Activated naive CD4-positive, alpha-beta T cell treated with anti-CD3 and anti-CD28 coated beads, Interleukin-2, amount 10 ng/mL, durations not matched to agents 7 days and 5 days (primary cell): Measurements from ENCODE around the gene DFFB.

Experiments
- CTCF ChIA-PET: fragments of 350-600 bp; sonication (Branson Sonifier 250); formaldehyde crosslinking; loops from one replicate; lab custom pipeline; 2021; ENCODE audit warnings: antibody characterized with exemption; lab: Charles Lee
- DNase-seq: peaks from one replicate; pipeline ENCODE4 v3.0.0-alpha.2; 2020
- H3K27ac Mint-ChIP-seq: one replicate; pipeline ENCODE4 v1.8.0; 2021; ENCODE audit warnings: mild to moderate bottlenecking, moderate library complexity, mixed read lengths
- H3K27me3 Mint-ChIP-seq: one replicate; pipeline ENCODE4 v1.8.0; 2021; ENCODE audit warnings: mild to moderate bottlenecking, mixed read lengths
- H3K36me3 Mint-ChIP-seq: one replicate; pipeline ENCODE4 v1.8.0; 2021; ENCODE audit warnings: mixed read lengths
- H3K4me1 Mint-ChIP-seq: one replicate; pipeline ENCODE4 v1.8.0; 2021; ENCODE audit warnings: mixed read lengths
- H3K4me3 Mint-ChIP-seq: one replicate; pipeline ENCODE4 v1.8.0; 2021; ENCODE audit warnings: mild to moderate bottlenecking, moderate library complexity, mixed read lengths
- H3K9me3 Mint-ChIP-seq: one replicate; pipeline ENCODE4 v1.8.0; 2021; ENCODE audit warnings: mixed read lengths

Gene DFFB

GRCh38 chr1:3918966-3919611 lies 61.8 kb downstream of the DFFB start:
- no peak overlapping the region for H3K27ac Mint-ChIP-seq
- no peak overlapping the region for H3K4me3 Mint-ChIP-seq
- CTCF ChIA-PET: no interaction called here
- H3K36me3 Mint-ChIP-seq: no peaks in the 10 kb centered on the region
- no peaks in the 10 kb centered on the region for H3K4me1 Mint-ChIP-seq
- H3K27me3 Mint-ChIP-seq: no peaks in the 10 kb centered on the region
- no peaks in the 10 kb centered on the region for H3K9me3 Mint-ChIP-seq
- peak; percentile 11 for DNase-seq

DNA sequence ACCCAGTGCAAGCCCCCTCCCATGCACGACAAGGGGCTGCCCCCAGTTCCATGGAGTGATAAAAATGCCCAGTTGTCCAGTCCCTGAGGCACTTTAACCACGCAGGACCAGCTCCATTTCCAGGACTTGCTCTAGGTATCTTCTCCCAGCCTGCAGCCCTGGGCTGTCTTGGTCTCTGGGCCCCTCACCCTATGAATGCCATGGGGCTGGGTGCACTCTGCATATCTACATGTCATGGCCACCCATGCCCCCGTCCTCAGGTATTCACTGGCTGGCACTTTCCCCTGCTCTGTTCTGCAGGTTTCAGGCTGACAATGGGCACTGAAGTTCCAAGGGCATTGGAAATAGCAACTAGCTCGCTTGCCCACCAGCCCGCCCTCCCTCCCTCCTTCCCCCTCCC lies 62.4 kb downstream of the DFFB start:
- Mint-ChIP-seq H3K4me1 (no peaks in the 10 kb centered on the region), H3K4me3 (no peak overlapping the region), H3K27me3 (no peaks in the 10 kb centered on the region), H3K27ac (no peak overlapping the region), H3K9me3 (no peaks in the 10 kb centered on the region), H3K36me3 (no peaks in the 10 kb centered on the region)
- CTCF ChIA-PET: no interaction called here
- peak; percentile 10 for DNase-seq

DNA sequence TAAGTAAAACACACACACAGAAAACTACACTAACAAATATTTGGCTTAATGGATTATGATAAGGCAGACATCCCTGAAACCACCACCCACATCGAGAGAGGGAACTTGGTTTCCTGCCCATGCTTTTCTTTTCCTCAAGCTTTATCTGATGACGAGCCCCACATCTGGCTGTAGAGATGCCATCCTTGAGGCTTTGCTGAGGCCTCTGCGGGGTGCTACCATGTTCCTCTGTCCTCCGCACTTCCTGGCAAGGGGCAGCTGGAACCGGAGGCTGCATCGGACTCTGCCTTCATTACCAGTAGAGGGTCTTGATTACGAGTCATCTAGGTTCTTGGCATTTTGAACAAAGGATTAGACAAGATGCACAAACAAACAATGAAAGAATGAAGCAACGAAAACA lies 64.5 kb downstream of the DFFB start:
- H3K36me3 Mint-ChIP-seq: no peaks in the 10 kb centered on the region
- H3K4me3 Mint-ChIP-seq: no peak overlapping the region
- no peaks in the 10 kb centered on the region for H3K27me3 Mint-ChIP-seq
- CTCF ChIA-PET: interaction anchor here (0.6 kb wide), 1 partner anchor 1950 kb away, joined by 3 read pairs; no protein-coding TSS in a partner anchor
- no peak overlapping the region for H3K27ac Mint-ChIP-seq
- DNase-seq: peak; percentile 2
- H3K4me1 Mint-ChIP-seq: no peaks in the 10 kb centered on the region
- no peaks in the 10 kb centered on the region for H3K9me3 Mint-ChIP-seq

DNA sequence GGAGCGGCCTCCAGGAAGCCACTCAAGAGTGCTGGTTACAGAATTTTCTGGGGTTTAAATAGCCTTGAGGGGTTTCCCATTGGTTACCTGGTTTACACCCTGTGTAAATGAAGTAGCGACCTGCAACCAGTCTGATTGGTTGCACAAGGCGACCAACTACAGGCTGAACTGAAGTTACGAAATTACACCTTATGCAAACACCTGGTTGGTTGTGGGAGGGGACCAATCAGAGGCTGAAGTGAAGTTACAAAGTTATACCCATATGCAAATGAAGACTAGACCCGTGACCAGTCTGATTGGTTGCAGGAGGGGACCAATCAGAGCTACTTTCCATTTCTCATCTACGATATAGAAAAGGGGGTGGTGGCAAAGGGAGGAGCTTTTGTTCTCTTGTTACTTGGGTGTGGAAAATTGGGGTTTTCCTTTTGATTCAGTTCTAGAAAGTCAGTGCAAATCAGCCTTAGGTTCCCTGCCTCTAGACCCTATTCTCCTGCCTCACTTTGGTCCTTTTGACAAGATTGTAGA lies 65.0 kb downstream of the DFFB start:
- Mint-ChIP-seq H3K4me1 (no peaks in the 10 kb centered on the region), H3K4me3 (no peak overlapping the region), H3K36me3 (no peaks in the 10 kb centered on the region), H3K27me3 (no peaks in the 10 kb centered on the region), H3K27ac (no peak overlapping the region), H3K9me3 (no peaks in the 10 kb centered on the region)
- peak; percentile 16 for DNase-seq
- CTCF ChIA-PET: interaction anchor here (0.6 kb wide), 1 partner anchor 1950 kb away, joined by 3 read pairs; no protein-coding TSS in a partner anchor

GRCh38 chr1:3922851-3923250 lies 65.6 kb downstream of the DFFB start:
- H3K36me3 Mint-ChIP-seq: no peaks in the 10 kb centered on the region
- CTCF ChIA-PET: no interaction called here
- DNase-seq: peak; percentile 2
- H3K9me3 Mint-ChIP-seq: no peaks in the 10 kb centered on the region
- no peaks in the 10 kb centered on the region for H3K27me3 Mint-ChIP-seq
- H3K27ac Mint-ChIP-seq: no peak overlapping the region
- no peaks in the 10 kb centered on the region for H3K4me1 Mint-ChIP-seq
- H3K4me3 Mint-ChIP-seq: no peak overlapping the region

DNA sequence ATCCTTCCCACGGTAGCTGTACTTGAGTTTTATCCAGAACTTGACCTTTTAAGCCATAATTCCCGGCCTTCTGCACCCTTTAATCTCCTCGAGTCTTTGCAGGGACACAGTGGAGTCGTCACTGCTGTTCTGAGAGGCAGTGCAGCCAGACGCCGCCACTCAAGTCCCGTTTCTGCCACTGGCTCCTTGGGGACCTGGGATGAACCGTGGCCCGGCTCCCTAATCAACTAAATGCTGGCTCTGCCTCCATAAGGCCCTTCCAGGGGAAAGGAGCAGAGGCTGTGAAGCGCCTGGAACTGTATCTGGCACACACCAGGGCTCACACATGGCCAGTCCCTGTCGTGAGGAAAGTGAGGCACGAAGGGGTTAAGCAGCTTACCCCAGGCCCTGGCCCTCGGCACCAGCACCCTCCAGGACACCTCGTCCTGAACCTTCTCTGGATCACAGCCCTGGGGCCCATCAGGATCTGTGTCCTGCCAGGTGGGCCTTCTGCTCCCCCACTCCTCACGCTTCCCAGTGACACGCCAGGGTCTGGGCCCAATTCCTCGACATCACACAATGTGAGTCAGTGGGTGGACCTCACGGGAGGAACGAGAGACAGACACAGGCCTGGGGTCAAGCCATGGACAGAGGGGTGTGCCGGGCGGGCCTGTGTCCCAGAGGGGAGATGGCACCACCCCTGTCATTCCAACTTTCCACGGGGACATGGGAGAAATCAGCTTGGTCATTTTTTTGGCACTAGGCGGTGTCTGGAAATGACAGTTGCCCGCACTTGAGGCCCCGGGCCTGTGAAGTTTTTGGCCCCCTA lies 66.3 kb downstream of the DFFB start:
- Mint-ChIP-seq H3K27me3 (no peaks in the 10 kb centered on the region), H3K36me3 (no peaks in the 10 kb centered on the region), H3K9me3 (no peaks in the 10 kb centered on the region), H3K27ac (no peak overlapping the region), H3K4me3 (no peak overlapping the region), H3K4me1 (no peaks in the 10 kb centered on the region)
- CTCF ChIA-PET: no interaction called here
- peak; percentile 11 for DNase-seq

DNA sequence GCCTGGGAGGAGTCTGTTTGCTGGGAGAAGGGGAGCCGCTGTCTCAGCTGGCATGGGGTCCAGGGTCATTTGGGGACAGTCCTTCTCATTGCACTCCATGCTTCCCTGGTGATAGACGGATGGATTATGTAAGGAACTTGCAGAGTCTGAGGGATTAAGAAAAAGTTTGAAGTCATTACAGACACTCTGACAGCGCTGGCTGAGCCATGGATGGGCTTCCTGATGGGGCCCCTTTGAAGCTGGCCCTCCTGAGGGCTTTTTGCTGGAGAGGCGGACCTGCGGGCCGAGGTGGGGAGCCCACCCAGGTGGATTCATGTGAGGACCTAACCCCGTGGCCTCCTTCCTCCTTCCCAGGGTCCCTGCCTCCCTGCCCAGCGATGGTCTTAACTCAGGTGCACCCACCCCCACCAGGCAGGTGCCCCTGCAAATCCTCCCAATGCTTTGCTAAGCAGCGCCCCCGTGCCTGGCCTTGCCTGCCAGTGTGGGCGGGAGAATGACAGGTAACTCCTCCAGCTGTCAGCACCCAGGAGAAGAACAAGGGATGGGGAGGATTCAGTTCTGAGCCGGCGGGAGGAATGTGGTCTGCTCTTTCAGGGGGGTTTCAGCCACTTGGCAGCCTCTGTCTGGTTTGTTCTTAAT lies 67.0 kb downstream of the DFFB start:
- Mint-ChIP-seq H3K9me3 (no peaks in the 10 kb centered on the region), H3K27me3 (no peaks in the 10 kb centered on the region), H3K4me3 (no peak overlapping the region), H3K4me1 (no peaks in the 10 kb centered on the region), H3K27ac (no peak overlapping the region), H3K36me3 (no peaks in the 10 kb centered on the region)
- peak; percentile 13 for DNase-seq
- CTCF ChIA-PET: no interaction called here

DNA sequence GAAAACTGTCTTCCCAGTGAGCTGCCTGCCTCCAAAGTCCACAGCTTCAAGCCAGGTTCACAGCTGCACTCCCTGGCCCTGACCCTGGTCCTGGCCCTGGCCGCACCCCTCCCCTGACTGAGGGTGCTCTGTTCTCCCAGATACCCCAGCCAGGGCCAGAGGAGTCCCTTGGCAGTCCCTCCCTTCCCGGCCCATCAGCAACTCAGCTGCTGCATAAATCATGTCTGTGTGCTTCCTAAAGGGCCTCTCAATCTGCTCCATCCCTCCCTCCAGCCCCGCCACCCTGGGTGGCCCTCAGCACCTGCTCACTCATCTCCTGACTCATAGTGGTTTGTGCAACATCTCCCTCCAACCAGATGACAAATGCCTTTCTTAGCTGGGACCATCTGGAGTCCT lies 67.5 kb downstream of the DFFB start:
- Mint-ChIP-seq H3K27ac (no peak overlapping the region), H3K9me3 (peaks cover 3% of the 10 kb centered on the region), H3K27me3 (no peaks in the 10 kb centered on the region), H3K36me3 (no peaks in the 10 kb centered on the region), H3K4me3 (no peak overlapping the region), H3K4me1 (no peaks in the 10 kb centered on the region)
- DNase-seq: peak; percentile 17
- CTCF ChIA-PET: no interaction called here

GRCh38 chr1:3925256-3925655 lies 68.0 kb downstream of the DFFB start:
- peaks cover 6% of the 10 kb centered on the region for H3K9me3 Mint-ChIP-seq
- H3K4me1 Mint-ChIP-seq: no peaks in the 10 kb centered on the region
- H3K36me3 Mint-ChIP-seq: peaks cover 2% of the 10 kb centered on the region
- CTCF ChIA-PET: no interaction called here
- no peak overlapping the region for H3K4me3 Mint-ChIP-seq
- no peaks in the 10 kb centered on the region for H3K27me3 Mint-ChIP-seq
- peak; percentile 16 for DNase-seq
- no peak overlapping the region for H3K27ac Mint-ChIP-seq

DNA sequence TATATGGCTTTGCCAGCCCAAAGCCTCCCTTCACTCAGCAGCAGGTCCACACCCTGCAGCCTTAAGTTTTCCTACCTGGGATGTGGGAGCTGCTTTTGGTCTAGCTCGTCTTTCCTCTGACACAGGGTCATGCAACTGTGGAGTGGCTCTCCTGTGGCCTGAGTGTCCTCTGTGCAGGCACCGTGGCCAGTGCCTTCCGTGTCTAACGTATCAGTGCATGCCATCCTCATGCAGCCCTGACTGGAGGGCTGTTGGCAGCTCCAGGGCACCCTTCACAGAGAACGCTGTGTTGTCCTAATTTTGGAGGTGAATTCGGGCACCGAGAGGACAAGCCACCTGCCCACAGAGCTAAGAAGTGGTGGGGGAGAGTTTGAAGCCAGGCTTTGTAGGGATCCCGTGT lies 68.5 kb downstream of the DFFB start:
- H3K36me3 Mint-ChIP-seq: peaks cover 5% of the 10 kb centered on the region
- peak; percentile 6 for DNase-seq
- CTCF ChIA-PET: no interaction called here
- H3K27ac Mint-ChIP-seq: no peak overlapping the region
- H3K27me3 Mint-ChIP-seq: no peaks in the 10 kb centered on the region
- H3K9me3 Mint-ChIP-seq: peaks cover 9% of the 10 kb centered on the region
- no peak overlapping the region for H3K4me3 Mint-ChIP-seq
- no peaks in the 10 kb centered on the region for H3K4me1 Mint-ChIP-seq

GRCh38 chr1:3926956-3927355 lies 69.7 kb downstream of the DFFB start:
- no peak overlapping the region for H3K4me3 Mint-ChIP-seq
- no peak for DNase-seq
- no peak overlapping the region for H3K27ac Mint-ChIP-seq
- no peaks in the 10 kb centered on the region for H3K4me1 Mint-ChIP-seq
- peaks cover 9% of the 10 kb centered on the region for H3K9me3 Mint-ChIP-seq
- CTCF ChIA-PET: no interaction called here
- no peaks in the 10 kb centered on the region for H3K27me3 Mint-ChIP-seq
- H3K36me3 Mint-ChIP-seq: peaks cover 5% of the 10 kb centered on the region

- no peak for DNase-seq
- H3K9me3 Mint-ChIP-seq: peaks cover 9% of the 10 kb centered on the region
- H3K27me3 Mint-ChIP-seq: peaks cover 4% of the 10 kb centered on the region
- H3K4me3 Mint-ChIP-seq: no peak overlapping the region
- no peaks in the 10 kb centered on the region for H3K4me1 Mint-ChIP-seq
- no peak overlapping the region for H3K27ac Mint-ChIP-seq
- peaks cover 5% of the 10 kb centered on the region for H3K36me3 Mint-ChIP-seq
- CTCF ChIA-PET: no interaction called here
Observed at GRCh38 chr1:3928586-3928985, 71.3 kb downstream of the DFFB start.

DNA sequence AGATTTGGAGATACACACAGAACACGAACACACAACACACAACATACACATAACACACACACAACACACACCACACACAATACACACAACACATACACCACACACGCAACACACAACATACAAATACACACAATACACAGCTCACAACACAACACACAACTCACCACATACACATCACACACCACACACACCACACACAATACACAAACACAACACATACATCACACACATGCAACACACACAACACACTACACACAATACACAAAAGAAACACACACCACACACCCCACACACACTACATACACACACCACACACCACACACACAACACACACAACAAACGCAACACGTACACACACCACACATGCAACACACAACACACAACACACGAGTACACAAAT lies 71.8 kb downstream of the DFFB start:
- Mint-ChIP-seq H3K4me1 (no peaks in the 10 kb centered on the region), H3K27me3 (peaks cover 4% of the 10 kb centered on the region), H3K36me3 (peaks cover 5% of the 10 kb centered on the region), H3K4me3 (no peak overlapping the region), H3K27ac (no peak overlapping the region), H3K9me3 (peaks cover 9% of the 10 kb centered on the region)
- DNase-seq: no peak
- CTCF ChIA-PET: no interaction called here

DNA sequence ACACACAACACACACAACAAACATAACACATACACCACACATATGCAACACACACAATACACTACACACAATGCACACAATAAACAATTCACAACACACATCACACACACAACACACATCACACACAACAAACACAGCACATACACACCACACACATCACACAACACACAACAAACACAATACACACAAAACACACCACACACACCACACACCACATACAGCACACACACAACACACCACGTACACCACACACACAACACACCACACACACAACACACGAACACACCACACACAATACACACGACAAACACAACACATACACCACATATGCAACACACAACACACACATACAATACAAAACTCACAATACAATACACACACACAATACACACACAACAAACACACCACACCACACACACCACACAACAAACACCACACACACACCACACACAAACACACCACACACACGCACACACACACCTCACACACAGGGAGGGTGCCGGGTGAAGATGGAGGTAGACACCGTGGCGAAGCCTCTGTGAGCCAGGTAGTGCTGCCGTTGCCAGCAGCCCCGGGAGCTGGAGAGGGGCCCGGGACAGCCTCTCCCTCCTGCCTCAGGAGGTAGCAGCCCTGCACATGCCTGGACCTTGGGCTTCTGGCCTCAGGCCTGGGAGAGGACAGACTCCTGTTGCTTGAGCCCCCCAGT lies 73.2 kb downstream of the DFFB start:
- no peak for DNase-seq
- H3K27ac Mint-ChIP-seq: peak overlapping the region; percentile 26
- H3K9me3 Mint-ChIP-seq: peaks cover 9% of the 10 kb centered on the region
- H3K4me1 Mint-ChIP-seq: no peaks in the 10 kb centered on the region
- peaks cover 5% of the 10 kb centered on the region for H3K36me3 Mint-ChIP-seq
- H3K27me3 Mint-ChIP-seq: peaks cover 4% of the 10 kb centered on the region
- CTCF ChIA-PET: no interaction called here
- no peak overlapping the region for H3K4me3 Mint-ChIP-seq
